GM12892 (cell line): Measurements from ENCODE around the gene CIPC. TPM values are rescaled to one million over a fixed set of nuclear protein-coding genes. Genes with fewer than 3 reads are reported as not detected.

Experiments used
- DNase-seq: peaks from one replicate; pipeline ENCODE4 v3.0.0; 2011; ENCODE audit not compliant: insufficient read length
- FAIRE-seq: peaks from 2 replicates; lab custom pipeline; 2011; peaks lifted over from hg19 to GRCh38; lab: Jason Lieb, UNC
- POLR2A ChIP-seq: IDR thresholded peaks from 2 replicates; pipeline ENCODE4 v1.6.1; 2011; ENCODE audit warnings: low read depth, low read length, control low read depth
- POLR2AphosphoS5 ChIP-seq: IDR thresholded peaks from 2 replicates; pipeline ENCODE4 v1.6.1; 2011; ENCODE audit warnings: low read depth, low read length, control low read depth
- TAF1 ChIP-seq: IDR thresholded peaks from 2 replicates; pipeline ENCODE4 v1.6.1; 2011; ENCODE audit warnings: low read depth, mild to moderate bottlenecking, control low read depth, low read length, borderline replicate concordance
- polyA plus RNA-seq: library from polyadenylated mRNA; unstranded; fragments of >200 nt; gene quantifications from one replicate; pipeline ENCODE4 v1.2.1, GENCODE V29; 2012; ENCODE audit warnings: missing spikeins, inconsistent platforms; ENCODE audit not compliant: missing spikeins

CIPC gene, protein sequence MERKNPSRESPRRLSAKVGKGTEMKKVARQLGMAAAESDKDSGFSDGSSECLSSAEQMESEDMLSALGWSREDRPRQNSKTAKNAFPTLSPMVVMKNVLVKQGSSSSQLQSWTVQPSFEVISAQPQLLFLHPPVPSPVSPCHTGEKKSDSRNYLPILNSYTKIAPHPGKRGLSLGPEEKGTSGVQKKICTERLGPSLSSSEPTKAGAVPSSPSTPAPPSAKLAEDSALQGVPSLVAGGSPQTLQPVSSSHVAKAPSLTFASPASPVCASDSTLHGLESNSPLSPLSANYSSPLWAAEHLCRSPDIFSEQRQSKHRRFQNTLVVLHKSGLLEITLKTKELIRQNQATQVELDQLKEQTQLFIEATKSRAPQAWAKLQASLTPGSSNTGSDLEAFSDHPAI
- 11.6 TPM for polyA plus RNA-seq

- DNase-seq (peak; percentile 92), FAIRE-seq (peak; percentile 98)
- TF ChIP-seq POLR2A = peak; percentile 73
- peak; percentile 30 for TF ChIP-seq TAF1
- TF ChIP-seq POLR2AphosphoS5 = 0 out of 2 replicates have a peak, but pooled peaks have one; percentile 43
Observed at GRCh38 chr14:77097700-77098528, at the start of gene CIPC. CIPC (plus strand) TSS chr14:77098258; CDS start chr14:77105709, 7,451 bp downstream.

DNA sequence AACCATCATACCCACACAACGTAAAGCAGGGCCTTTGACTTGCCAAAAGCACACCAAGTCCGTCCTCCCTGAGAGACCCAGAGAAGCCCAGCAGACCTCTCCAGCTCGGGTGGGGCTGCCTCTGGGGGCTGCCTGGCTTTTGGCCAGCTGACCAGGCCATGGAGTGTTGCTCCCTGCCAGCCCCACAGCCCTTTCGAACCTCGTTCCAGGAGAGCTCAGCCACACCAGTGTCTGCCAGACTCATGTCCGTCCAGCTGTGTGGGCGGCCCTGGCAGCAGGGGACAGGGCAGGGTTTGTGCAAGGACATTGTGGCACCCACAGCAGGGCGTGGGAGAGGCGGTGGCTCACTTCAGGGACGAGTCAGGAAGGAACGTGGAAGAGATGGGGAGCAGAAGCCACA, 46.9 kb upstream of the CIPC start:
- no peak for FAIRE-seq
- no peak for DNase-seq
- no peak for TF ChIP-seq POLR2AphosphoS5

DNA sequence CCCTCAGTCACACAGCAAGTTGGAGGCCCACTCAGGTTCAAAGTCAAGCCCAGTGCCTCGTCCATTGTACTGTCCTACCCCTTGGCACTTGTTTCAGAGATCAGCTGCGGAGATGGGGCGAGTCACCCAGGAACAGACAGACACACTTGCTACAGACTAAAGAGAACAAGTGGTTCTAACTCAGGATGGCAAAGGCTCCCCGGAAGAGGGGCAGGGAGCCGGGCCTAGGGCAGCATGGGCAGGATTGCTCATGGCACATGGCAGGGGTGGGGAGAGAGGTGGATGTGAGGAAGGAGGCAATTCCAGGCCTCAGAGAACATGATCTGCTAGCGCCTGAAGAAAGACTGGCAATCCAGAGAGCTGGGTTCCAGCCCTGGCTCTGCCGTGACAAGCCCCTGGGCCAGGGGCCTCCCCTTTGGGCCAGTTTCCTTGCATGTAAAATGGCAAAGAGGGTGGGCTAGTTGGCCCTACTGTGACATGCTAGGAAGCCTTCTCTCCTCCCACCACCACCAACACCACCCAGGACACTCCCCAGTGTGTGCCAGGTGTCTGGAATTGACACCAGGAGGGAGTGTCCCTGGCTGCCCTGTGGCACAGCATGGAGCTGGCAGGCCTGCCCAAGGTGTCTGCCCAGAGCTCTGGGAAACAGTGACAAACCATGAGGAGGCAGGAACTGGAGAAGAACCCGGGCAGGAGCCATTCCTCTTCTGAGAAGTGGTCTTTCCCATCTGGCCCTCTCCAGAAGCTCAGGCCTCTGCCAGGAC, 45.6 kb upstream of the CIPC start:
- FAIRE-seq (peak; percentile 48), DNase-seq (no peak)

DNA sequence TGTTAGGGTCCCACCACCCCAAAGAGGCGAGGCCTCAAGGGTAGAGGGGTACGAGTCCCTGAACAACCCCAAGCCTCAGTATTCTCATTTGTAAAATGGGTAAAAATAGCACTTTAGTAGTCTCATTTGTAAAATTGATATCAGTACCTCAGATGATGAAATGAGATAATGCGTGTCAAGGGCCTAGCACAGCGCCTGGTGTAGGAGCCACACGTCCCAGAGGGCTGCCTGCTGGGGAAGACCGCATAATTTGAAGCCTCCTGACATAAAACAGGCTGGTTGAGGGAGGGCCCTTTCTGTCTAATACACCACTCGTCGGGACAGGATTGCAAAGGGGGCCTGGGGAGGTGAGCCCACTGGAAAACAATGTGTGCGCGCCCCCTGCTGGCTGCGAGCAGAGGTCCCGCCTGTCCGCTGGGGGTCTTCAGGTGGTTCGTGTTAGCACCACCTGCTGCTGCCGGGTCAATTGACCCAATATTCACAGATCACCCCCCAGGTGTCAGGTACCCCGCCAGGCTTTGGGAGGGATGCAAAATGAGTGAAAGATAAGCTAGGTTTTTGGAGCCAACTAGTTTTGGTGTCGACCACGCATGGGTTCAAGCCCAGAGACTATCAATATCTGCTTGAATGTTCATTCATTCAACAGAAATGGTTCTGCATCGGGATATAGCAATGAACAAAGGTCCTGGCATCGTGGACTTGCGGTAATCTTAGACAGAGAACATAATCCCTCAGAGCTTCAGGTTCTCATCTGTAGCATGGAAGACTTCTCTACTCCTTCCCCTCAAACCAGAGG, 44.8 kb upstream of the CIPC start:
- DNase-seq = peak; percentile 83
- peak; percentile 88 for FAIRE-seq
- TF ChIP-seq POLR2AphosphoS5 = no peak
- no peak for TF ChIP-seq POLR2A
- no peak for TF ChIP-seq TAF1

More for the DNA sequence above, 45.6 kb upstream of the CIPC start:
- no peak for TF ChIP-seq TAF1
- no peak for TF ChIP-seq POLR2AphosphoS5
- TF ChIP-seq POLR2A = no peak

DNA sequence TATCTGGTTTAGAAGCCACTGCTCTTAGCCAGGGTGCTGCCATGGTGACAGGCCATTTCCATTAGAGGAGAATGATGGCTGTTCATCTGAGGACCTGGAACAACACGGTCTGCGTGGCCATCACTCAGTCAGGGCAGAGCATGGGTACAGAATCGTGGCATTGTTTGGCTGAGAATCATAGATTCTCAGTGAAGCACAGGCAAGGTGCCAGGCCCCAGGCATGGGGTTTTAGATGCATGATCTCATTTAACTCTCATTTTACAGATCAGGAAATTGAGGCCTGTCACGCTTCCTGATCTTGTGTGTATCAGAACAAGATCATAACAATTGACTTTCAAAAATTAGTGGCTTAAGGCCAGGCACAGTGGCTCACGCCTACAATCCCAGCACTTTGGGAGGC, 42.8 kb upstream of the CIPC start:
- FAIRE-seq = no peak
- TF ChIP-seq TAF1 (no peak), POLR2AphosphoS5 (no peak), POLR2A (no peak)
- DNase-seq = no peak

- no peak for DNase-seq
- TF ChIP-seq POLR2AphosphoS5 (no peak), TAF1 (no peak), POLR2A (no peak)
Observed at GRCh38 chr14:77055981-77056380, 42.1 kb upstream of the CIPC start.

DNA sequence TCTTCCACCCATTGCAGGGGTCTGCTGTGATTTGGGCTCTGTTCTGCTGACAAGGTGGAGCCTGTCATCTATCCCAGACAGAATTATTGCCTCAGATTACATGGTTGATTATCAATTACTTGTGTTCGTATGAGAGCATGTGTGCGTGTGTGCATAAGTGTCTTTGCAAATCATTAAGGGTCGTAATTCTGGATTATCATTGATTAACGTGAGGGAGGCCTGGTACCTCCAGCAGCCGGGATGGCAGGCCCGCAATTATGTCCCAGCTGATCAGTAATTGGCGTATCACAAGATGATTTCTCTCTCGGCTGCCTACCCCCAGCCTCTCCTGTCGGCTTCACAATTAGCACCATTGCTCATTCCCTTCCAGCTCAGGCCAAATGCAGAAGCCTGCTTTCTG, 39.9 kb upstream of the CIPC start:
- DNase-seq (no peak), FAIRE-seq (no peak)
- TF ChIP-seq TAF1 (no peak), POLR2A (no peak), POLR2AphosphoS5 (no peak)

More at GRCh38 chr14:77055981-77056380, 42.1 kb upstream of the CIPC start:
- no peak for FAIRE-seq

- DNase-seq (no peak), FAIRE-seq (no peak)
- no peak for TF ChIP-seq POLR2A
- no peak for TF ChIP-seq POLR2AphosphoS5
- TF ChIP-seq TAF1 = no peak
Observed at GRCh38 chr14:77058785-77059184, 39.3 kb upstream of the CIPC start.

- FAIRE-seq = no peak
Observed at GRCh38 chr14:77059276-77059915, 38.7 kb upstream of the CIPC start.

More at GRCh38 chr14:77059276-77059915, 38.7 kb upstream of the CIPC start:
- no peak for TF ChIP-seq TAF1
- no peak for TF ChIP-seq POLR2A
- TF ChIP-seq POLR2AphosphoS5 = no peak
- no peak for DNase-seq
